ENCODE results near the gene YARS1. TPM values are rescaled to one million over a fixed set of nuclear protein-coding genes. Genes with fewer than 3 reads are reported as not detected.

The YARS1 gene
- total RNA-seq, 1 donor from 2014 or later, result 160 TPM

- DNase-seq (ENCODE audit: low spot score), result no peak
- Mint-ChIP-seq H3K9me3 (ENCODE audit: low read depth) (no peaks in the 10 kb centered on the region), H3K27me3 (ENCODE audit: low read depth) (no peaks in the 10 kb centered on the region), H3K4me3 (ENCODE audit: unreplicated experiment) (no peak overlapping the region), H3K27ac (ENCODE audit: unreplicated experiment) (no peak overlapping the region), H3K36me3 (ENCODE audit: low read depth) (no peaks in the 10 kb centered on the region), H3K4me1 (ENCODE audit: low read depth) (peaks cover 52% of the 10 kb centered on the region)
- TF ChIP-seq, protein P1, sequence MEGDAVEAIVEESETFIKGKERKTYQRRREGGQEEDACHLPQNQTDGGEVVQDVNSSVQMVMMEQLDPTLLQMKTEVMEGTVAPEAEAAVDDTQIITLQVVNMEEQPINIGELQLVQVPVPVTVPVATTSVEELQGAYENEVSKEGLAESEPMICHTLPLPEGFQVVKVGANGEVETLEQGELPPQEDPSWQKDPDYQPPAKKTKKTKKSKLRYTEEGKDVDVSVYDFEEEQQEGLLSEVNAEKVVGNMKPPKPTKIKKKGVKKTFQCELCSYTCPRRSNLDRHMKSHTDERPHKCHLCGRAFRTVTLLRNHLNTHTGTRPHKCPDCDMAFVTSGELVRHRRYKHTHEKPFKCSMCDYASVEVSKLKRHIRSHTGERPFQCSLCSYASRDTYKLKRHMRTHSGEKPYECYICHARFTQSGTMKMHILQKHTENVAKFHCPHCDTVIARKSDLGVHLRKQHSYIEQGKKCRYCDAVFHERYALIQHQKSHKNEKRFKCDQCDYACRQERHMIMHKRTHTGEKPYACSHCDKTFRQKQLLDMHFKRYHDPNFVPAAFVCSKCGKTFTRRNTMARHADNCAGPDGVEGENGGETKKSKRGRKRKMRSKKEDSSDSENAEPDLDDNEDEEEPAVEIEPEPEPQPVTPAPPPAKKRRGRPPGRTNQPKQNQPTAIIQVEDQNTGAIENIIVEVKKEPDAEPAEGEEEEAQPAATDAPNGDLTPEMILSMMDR (IDR thresholded peaks at IDR 0.05), result no peak
Observed at GRCh38 chr1:32757213-32757895, 59.8 kb downstream of the YARS1 start.

GRCh38 chr1:32755810-32756159, 61.4 kb downstream of the YARS1 start:
- DNase-seq (ENCODE audit: low spot score), result no peak
- Mint-ChIP-seq H3K9me3 (ENCODE audit: low read depth) (no peaks in the 10 kb centered on the region), H3K36me3 (ENCODE audit: low read depth) (no peaks in the 10 kb centered on the region), H3K4me3 (ENCODE audit: unreplicated experiment) (no peak overlapping the region), H3K27me3 (ENCODE audit: low read depth) (no peaks in the 10 kb centered on the region), H3K4me1 (ENCODE audit: low read depth) (peaks cover 37% of the 10 kb centered on the region), H3K27ac (ENCODE audit: unreplicated experiment) (no peak overlapping the region)
- TF ChIP-seq, protein P1 (IDR thresholded peaks at IDR 0.05), result no peak

DNA sequence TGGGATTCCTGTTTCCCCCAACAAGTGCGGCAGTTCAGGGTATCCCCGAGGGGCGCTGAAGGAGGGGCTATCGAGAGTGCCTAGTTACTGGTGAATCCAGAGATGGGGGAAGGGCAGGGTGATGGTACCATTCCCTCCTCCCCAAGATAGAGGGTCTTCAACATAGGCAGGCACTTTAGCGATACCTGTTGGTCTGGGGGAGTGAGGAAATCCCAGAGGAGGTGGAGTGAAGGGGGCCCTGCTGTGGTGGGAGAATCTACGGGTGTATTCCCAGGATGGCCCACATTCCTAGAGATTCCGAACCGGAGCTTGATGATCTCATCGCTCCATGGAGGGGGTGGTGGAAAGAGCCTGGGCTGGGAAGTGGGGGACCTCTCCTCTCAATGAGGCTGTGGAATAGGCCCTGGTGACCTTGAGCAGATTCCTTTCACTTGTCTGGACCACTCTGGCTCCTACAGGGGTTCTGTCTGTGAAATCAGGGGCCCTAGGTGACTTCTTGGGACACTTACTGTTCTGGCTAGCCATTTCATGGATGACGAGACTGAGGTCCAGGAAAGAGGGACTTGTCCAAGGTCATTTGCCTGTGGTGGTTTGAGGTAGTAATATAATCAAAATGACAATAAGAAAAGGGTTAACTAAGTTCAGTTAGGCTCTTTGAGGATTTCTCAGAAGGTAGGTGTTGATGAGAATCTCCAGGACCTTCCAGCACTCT, 61.9 kb downstream of the YARS1 start:
- H3K4me3 Mint-ChIP-seq (ENCODE audit: unreplicated experiment), result peak overlapping the region; percentile 84

DNA sequence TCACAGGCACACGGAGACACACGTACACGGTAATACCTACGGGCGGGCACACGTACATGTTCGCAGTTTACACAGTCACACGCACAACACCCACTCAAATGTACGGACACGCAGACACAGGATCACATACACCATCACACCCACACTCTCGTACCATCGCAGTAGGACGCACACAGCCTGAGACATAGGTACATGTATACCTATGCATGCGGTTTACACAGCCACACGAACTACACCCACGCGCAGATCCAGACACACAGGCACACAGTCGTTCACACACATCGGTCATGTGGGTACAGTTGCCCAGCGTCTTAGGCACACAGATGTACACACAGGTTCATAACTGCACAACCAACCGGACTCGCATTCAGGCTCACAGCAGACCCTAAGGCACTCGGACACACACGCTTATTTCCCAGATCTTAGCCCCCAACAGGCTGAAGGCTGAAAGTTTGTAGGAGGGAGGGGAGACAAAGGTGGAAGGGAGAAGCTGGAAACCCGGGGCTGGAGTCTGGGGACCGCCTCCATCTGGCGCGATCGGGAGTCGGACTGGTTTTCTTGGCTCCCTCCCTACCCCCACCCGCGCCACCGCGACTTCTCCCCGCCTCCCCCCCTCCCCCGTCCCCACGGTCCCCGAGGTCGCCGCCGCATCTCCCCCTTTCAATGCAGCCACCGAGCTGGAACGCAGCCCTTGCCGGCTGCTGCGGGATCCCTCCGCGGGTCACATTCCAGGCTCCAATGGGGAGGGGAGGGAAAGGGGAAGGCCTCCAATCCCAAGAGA, 62.7 kb downstream of the YARS1 start:
- Mint-ChIP-seq H3K27ac (ENCODE audit: unreplicated experiment) (peak overlapping the region; percentile 59), H3K27me3 (ENCODE audit: low read depth) (no peaks in the 10 kb centered on the region), H3K9me3 (ENCODE audit: low read depth) (no peaks in the 10 kb centered on the region), H3K4me3 (ENCODE audit: unreplicated experiment) (peak overlapping the region; percentile 84), H3K36me3 (ENCODE audit: low read depth) (no peaks in the 10 kb centered on the region), H3K4me1 (ENCODE audit: low read depth) (peaks cover 25% of the 10 kb centered on the region)
- no peak for DNase-seq (ENCODE audit: low spot score)
- TF ChIP-seq, protein P1 (IDR thresholded peaks at IDR 0.05), result no peak

More for the DNA sequence above, 61.9 kb downstream of the YARS1 start:
- Mint-ChIP-seq H3K9me3 (ENCODE audit: low read depth) (no peaks in the 10 kb centered on the region), H3K27ac (ENCODE audit: unreplicated experiment) (peak overlapping the region; percentile 32), H3K4me1 (ENCODE audit: low read depth) (peaks cover 33% of the 10 kb centered on the region), H3K27me3 (ENCODE audit: low read depth) (no peaks in the 10 kb centered on the region), H3K36me3 (ENCODE audit: low read depth) (no peaks in the 10 kb centered on the region)
- no peak for DNase-seq (ENCODE audit: low spot score)
- TF ChIP-seq, protein P1 (IDR thresholded peaks at IDR 0.05), result no peak

Measured in chondrocyte (in vitro differentiated cells).